Superior temporal gyrus (tissue), 1 donor: ENCODE results near the gene CCDC47.

Experiments
- DNase-seq: peaks from one replicate; pipeline ENCODE4 v3.0.0-alpha.2; 2016; ENCODE audit errors: extremely low spot score

CCDC47 gene

GRCh38 chr17:63698381-63698885 is 75.0 kb downstream of the CCDC47 start:
- DNase-seq, result no peak

GRCh38 chr17:63697341-63698286 is 75.8 kb downstream of the CCDC47 start:
- no peak for DNase-seq

- no peak for DNase-seq
Measured at GRCh38 chr17:63696381-63696961, 76.9 kb downstream of the CCDC47 start.

- no peak for DNase-seq
Measured at GRCh38 chr17:63695889-63696288, 77.5 kb downstream of the CCDC47 start.
